Tibial nerve (tissue), 4 donors: ENCODE measurements around the gene UBE2O. TPM values are rescaled to one million over a fixed set of nuclear protein-coding genes. Genes with fewer than 3 reads are reported as not detected.

ENCODE experiments used
- DNase-seq, 2 donors: peaks; one replicate each; pipeline ENCODE4 v3.0.0-alpha.2; 2019; ENCODE audit warnings: low spot score in 2 of 2
- H3K27ac ChIP-seq, 4 donors: fragments of 200-600 bp; sonication (generic) in 3 of 4; one replicate each; pipeline ENCODE4 v1.5.1; 2017 to 2019; ENCODE audit warnings: mild to moderate bottlenecking in 1 of 4
- H3K27me3 ChIP-seq, 2 donors: fragments of 200-600 bp; sonication (generic) in 1 of 2; one replicate each; pipeline versions ENCODE4 v1.5.1 to v1.6.0; 2017 to 2019
- H3K36me3 ChIP-seq, 3 donors: fragments of 200-600 bp; sonication (generic); one replicate each; pipeline ENCODE4 v1.5.1; 2018 to 2019
- H3K4me1 ChIP-seq, 4 donors: fragments of 200-600 bp; sonication (generic) in 3 of 4; one replicate each; pipeline ENCODE4 v1.5.1; 2017 to 2019
- H3K4me3 ChIP-seq, 4 donors: fragments of 200-600 bp; sonication (generic) in 3 of 4; one replicate each; pipeline ENCODE4 v1.5.1; 2017 to 2019; ENCODE audit warnings: mild to moderate bottlenecking in 1 of 4, moderate library complexity in 1 of 4
- H3K9me3 ChIP-seq, 4 donors: fragments of 200-600 bp; sonication (generic) in 3 of 4; one replicate each; pipeline ENCODE4 v1.5.1; 2017 to 2019
- EP300 ChIP-seq, 2 donors: sonication (generic); formaldehyde crosslinking; IDR thresholded peaks; one replicate each; pipeline ENCODE4 v1.6.1; 2017; ENCODE audit warnings: antibody characterized with exemption in 2 of 2, mild to moderate bottlenecking in 1 of 2
- POLR2A ChIP-seq, 2 donors: fragments of 450-650 bp; IDR thresholded peaks; one replicate each; pipeline ENCODE4 v1.6.1; 2017; ENCODE audit warnings: antibody characterized with exemption in 2 of 2, mild to moderate bottlenecking in 2 of 2, moderate library complexity in 2 of 2
- WGBS, 2 donors: methylation state at CpG; one replicate each; pipeline ENCODE4 v1.1.5; 2018; 5-methylcytosine and 5-hydroxymethylcytosine counted together
- total RNA-seq, 4 donors: library from RNA; depleted of rRNA; stranded (reverse); fragments of >200 nt; gene quantifications; one replicate each; pipeline ENCODE4 v1.1.0, GENCODE V29; 2016
- TF ChIP-seq, protein P1 (sequence below), 5 experiments: fragments of 200-600 bp in 3 of 5; fragments of 450-650 bp in 2 of 5; sonication (generic) in 3 of 5; IDR thresholded peaks; one replicate each; pipeline ENCODE4 v1.5.1; 2016 to 2019; ENCODE audit warnings: antibody characterized with exemption in 5 of 5, mild to moderate bottlenecking in 3 of 5, moderate library complexity in 2 of 5

UBE2O gene
- total RNA-seq, 4 donors from 2014 or later: 16.0 to 38.7 (median 20.7) TPM

DNA sequence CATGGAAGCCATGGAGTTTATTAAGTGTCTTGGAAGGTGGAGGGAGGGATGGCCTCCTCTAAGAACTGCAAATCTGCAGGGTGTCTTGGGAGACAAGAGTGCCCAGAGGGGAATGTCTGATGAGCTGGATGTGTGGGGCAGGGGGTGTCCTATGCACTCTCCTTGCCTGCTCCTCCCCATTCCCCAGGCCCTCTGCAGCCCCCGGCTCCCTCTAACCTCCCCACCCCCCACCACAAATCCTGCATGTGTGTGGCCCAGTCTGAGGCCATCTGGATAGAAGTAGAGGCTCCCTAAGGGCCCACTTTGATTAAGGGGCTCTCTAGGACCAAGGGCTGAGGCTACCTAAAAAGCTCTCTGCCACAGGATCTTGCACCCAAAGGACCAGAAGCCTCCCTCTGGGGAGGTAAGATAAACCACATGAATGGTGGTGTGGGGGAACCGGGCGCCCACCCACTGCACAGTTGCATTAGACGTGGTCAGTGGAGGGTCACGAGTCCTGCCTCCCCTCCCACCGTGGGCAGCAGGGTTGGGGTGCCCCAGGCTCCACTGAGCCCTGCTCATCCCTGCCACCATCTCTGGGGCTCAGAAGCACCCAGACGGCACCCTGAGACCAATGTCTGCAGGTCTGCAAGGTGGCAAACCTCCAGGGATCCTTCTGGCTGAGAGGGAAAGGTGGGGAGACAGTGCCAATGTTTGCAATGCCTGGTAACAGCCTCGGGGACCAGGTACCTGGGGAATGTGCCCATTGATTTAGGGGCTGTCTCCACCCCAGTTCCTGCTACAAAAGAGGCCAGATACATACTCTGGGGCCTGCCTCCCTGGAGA lies 15.1 kb upstream of the UBE2O start:
- Histone ChIP-seq H3K4me1 (peaks cover 0 to 10% (median 0%) of the 10 kb centered on the region in 4 donors), H3K27me3 (no peaks in the 10 kb centered on the region), H3K4me3 (no peak overlapping the region), H3K27ac (no peak overlapping the region), H3K36me3 (peaks cover 0 to 36% (median 0%) of the 10 kb centered on the region in 3 donors), H3K9me3 (no peaks in the 10 kb centered on the region)
- no peak for DNase-seq
- WGBS, 2 donors: 62 to 85% methylated on average over 5 to 6 of the region's 8 CpGs
- no peak for TF ChIP-seq POLR2A (IDR thresholded peaks at IDR 0.05)
- TF ChIP-seq EP300 (IDR thresholded peaks at IDR 0.05): no peak
- TF ChIP-seq, protein P1, sequence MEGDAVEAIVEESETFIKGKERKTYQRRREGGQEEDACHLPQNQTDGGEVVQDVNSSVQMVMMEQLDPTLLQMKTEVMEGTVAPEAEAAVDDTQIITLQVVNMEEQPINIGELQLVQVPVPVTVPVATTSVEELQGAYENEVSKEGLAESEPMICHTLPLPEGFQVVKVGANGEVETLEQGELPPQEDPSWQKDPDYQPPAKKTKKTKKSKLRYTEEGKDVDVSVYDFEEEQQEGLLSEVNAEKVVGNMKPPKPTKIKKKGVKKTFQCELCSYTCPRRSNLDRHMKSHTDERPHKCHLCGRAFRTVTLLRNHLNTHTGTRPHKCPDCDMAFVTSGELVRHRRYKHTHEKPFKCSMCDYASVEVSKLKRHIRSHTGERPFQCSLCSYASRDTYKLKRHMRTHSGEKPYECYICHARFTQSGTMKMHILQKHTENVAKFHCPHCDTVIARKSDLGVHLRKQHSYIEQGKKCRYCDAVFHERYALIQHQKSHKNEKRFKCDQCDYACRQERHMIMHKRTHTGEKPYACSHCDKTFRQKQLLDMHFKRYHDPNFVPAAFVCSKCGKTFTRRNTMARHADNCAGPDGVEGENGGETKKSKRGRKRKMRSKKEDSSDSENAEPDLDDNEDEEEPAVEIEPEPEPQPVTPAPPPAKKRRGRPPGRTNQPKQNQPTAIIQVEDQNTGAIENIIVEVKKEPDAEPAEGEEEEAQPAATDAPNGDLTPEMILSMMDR (IDR thresholded peaks at IDR 0.05): no peak

DNA sequence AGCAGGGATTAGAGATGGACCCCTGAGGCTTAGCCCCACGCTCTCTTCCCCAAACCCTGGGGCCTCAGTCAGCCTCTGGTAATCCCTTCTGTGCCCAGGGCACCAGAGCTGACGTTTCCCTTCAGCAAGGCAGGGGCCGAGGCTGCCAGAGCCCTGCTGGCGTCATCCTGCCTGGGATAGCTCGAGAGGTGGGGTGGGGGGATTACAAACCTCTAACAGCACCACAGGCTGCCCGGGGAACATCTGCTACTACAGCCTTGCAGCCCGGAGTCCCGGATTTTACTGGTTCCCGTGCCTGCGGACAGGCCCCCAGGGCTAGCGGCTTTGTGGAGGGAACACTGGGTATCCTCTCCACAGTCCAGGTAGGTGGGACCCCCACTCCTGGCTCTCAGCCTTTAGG lies 14.4 kb upstream of the UBE2O start, which contains the start of gene AANAT:
Gene AANAT, plus strand, starts transcription at position 238 of the 400 bp plus-strand sequence. CDS start 1,144 bp downstream, outside the sequence.
- no peak within 1 kb of the TSS for H3K4me3 ChIP-seq
- H3K4me1 ChIP-seq: peaks cover 0 to 10% (median 0%) of the 10 kb centered on the region in 4 donors
- 63% methylated on average over 10 to 11 of the region's 11 CpGs for WGBS, 2 donors
- H3K27me3 ChIP-seq: no peaks in the 10 kb centered on the region
- H3K9me3 ChIP-seq: no peaks in the 10 kb centered on the region
- peak within 1 kb of the TSS in 1 of 4 donors; percentile 15 for H3K27ac ChIP-seq
- no peak for DNase-seq
- TF ChIP-seq EP300 (IDR thresholded peaks at IDR 0.05): no peak
- H3K36me3 ChIP-seq: peaks cover 0 to 30% (median 0%) of the 10 kb centered on the region in 3 donors

DNA sequence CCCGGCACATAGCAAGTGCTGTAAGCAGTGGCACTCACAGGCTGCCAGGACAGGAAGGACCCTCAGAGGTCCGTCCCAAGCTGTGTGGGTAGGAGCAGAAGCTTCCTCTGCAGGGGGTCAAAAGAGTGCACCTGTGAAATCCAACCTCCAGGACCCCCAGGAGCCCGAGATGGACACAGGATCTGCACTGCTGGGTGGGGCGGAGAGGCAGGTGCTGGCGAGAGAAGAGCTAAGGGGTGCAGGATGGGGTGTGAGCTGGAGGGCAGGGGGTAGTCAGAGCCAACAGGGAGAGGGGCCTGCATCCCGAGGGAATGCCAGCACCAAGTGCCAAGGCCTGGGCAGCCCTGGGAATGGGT lies 13.8 kb upstream of the UBE2O start:
- Histone ChIP-seq H3K4me3 (no peak overlapping the region), H3K4me1 (peaks cover 0 to 10% (median 0%) of the 10 kb centered on the region in 4 donors), H3K36me3 (peaks cover 0 to 24% (median 0%) of the 10 kb centered on the region in 3 donors), H3K9me3 (no peaks in the 10 kb centered on the region), H3K27me3 (no peaks in the 10 kb centered on the region), H3K27ac (peak overlapping the region in 1 of 4 donors; percentile 15)
- DNase-seq: no peak
- WGBS, 2 donors: 84% methylated on average over 5 to 6 of the region's 6 CpGs
- TF ChIP-seq POLR2A (IDR thresholded peaks at IDR 0.05): no peak
- no peak for TF ChIP-seq EP300 (IDR thresholded peaks at IDR 0.05)

DNA sequence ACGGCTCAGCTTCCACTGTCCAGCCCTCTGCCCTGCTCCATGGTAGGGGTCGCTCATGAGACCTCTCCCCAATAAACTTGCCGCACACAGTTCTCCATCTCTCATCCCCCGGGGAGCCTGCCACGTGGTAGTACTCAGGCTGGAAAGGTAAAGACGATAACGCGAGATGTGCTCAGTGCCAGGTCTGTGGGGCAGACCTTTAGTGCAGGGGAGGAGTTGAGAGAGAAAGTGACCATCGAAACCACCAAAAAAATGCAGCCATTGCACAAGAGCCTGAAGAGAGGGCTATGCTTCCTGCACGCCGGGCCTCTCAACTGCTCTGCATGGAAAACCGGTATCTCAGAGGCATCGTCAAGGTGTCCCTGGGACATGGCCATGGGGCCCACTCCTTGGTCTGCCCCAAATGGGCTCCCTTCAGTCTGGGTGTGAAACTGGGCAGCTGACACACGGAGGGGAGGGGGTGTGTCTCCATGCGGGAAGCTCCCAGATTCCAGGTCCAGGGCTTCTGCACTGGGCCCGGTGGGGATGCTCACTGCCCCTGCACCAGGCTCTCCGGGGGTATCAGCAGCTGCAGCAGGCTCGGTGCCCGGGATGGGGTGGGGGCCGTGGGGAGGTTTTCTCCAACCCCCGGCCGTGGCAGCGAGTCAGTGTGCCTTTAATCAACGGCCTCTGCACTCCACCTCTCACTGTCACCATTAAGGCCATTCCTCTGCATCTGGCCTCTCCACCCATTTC lies 9.8 kb upstream of the UBE2O start:
- TF ChIP-seq, protein P1 (IDR thresholded peaks at IDR 0.05): no peak
- no peak for TF ChIP-seq POLR2A (IDR thresholded peaks at IDR 0.05)
- TF ChIP-seq EP300 (IDR thresholded peaks at IDR 0.05): no peak
- Histone ChIP-seq H3K27me3 (no peaks in the 10 kb centered on the region), H3K4me1 (peaks cover 0 to 10% (median 0%) of the 10 kb centered on the region in 4 donors), H3K27ac (no peak overlapping the region), H3K4me3 (no peak overlapping the region), H3K36me3 (no peaks in the 10 kb centered on the region), H3K9me3 (no peaks in the 10 kb centered on the region)
- 78 to 81% methylated on average over 21 to 22 of the region's 24 CpGs for WGBS, 2 donors
- DNase-seq: no peak

DNA sequence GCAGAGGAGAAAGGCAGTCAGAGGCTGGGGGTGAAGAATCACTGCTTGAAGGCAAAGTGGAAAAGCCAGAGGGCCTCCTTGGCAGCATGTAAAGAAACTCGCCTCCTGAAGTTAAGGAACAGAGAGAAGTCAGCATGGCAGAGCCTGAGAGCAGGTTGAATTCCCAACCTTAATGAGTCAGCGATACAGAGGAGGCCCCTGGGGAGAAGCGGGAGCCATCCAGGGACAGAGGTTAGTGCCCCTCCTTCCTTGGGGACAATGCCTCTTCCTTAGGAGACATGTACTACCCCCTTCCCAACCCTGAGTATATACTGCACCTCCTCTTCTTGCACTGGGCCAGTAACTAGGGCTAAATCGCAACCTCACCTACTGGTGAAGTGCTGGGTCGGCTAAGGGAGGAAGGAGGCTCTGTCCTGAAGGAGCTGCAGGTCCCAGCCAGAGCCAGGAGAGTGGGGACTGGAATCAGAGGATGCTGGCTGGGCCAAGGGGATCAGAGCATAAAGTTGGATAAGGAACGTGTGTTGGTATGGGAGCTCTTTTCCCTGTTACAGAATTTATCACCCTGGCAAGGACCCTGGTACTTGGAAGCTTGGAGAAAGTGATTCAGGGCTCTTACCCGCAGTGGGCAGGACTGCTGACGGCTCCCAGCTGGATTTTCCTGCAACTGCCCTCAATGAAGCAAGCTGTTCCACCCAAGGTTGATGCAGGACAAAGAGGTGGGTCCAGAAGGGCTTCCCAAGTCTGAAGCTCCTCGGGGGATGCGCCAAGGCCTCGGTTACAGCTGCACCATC lies 9.0 kb upstream of the UBE2O start:
- no peak overlapping the region for H3K27ac ChIP-seq
- no peak for DNase-seq
- no peaks in the 10 kb centered on the region for H3K9me3 ChIP-seq
- no peaks in the 10 kb centered on the region for H3K27me3 ChIP-seq
- 83 to 84% methylated on average over 8 to 9 of the region's 11 CpGs for whole genome bisulfite sequencing, 2 donors
- peaks cover 0 to 10% (median 0%) of the 10 kb centered on the region in 4 donors for H3K4me1 ChIP-seq
- no peaks in the 10 kb centered on the region for H3K36me3 ChIP-seq
- TF ChIP-seq EP300 (IDR thresholded peaks at IDR 0.05): no peak
- TF ChIP-seq, protein P1 (IDR thresholded peaks at IDR 0.05): no peak
- TF ChIP-seq POLR2A (IDR thresholded peaks at IDR 0.05): no peak
- H3K4me3 ChIP-seq: no peak overlapping the region
